T-helper 22 cell (primary cell): ENCODE results near the gene ARGLU1.
A peak's percentile ranks its signal among the peaks of the same experiment; 100 is the strongest.

Experiments
- DNase-seq: peaks from one replicate; pipeline ENCODE4 v3.0.0-alpha.2; 2020; ENCODE audit warnings: low read depth

ARGLU1 gene

GRCh38 chr13:106541826-106542225, 26.1 kb downstream of the ARGLU1 start:
- DNase-seq, result no peak

- no peak for DNase-seq
Measured at GRCh38 chr13:106540613-106541012, 27.3 kb downstream of the ARGLU1 start.

- no peak for DNase-seq
Measured at GRCh38 chr13:106537521-106537920, 30.4 kb downstream of the ARGLU1 start.

GRCh38 chr13:106536244-106537034, 31.5 kb downstream of the ARGLU1 start:
- DNase-seq, result peak; percentile 55

- peak; percentile 77 for DNase-seq
Measured at GRCh38 chr13:106535552-106536243, 32.2 kb downstream of the ARGLU1 start, which contains the start of gene EFNB2. Gene EFNB2, minus strand, starts transcription at chr13:106535662. Its CDS starts 698 bp downstream, at chr13:106534964.

GRCh38 chr13:106534639-106535551, 33.0 kb downstream of the ARGLU1 start:
- DNase-seq, result no peak

- DNase-seq, result no peak
Measured at GRCh38 chr13:106533943-106534638, 33.8 kb downstream of the ARGLU1 start.

GRCh38 chr13:106533101-106533942, 34.6 kb downstream of the ARGLU1 start:
- DNase-seq, result no peak

- no peak for DNase-seq
Measured at GRCh38 chr13:106532111-106532929, 35.6 kb downstream of the ARGLU1 start.

GRCh38 chr13:106530980-106531481, 36.9 kb downstream of the ARGLU1 start:
- DNase-seq, result no peak

GRCh38 chr13:106530171-106530851, 37.6 kb downstream of the ARGLU1 start:
- DNase-seq, result no peak

GRCh38 chr13:106529415-106530170, 38.3 kb downstream of the ARGLU1 start:
- no peak for DNase-seq

- DNase-seq, result no peak
Measured at GRCh38 chr13:106528718-106529414, 39.1 kb downstream of the ARGLU1 start.

GRCh38 chr13:106527826-106528225, 40.1 kb downstream of the ARGLU1 start:
- DNase-seq, result no peak

GRCh38 chr13:106527445-106527801, 40.5 kb downstream of the ARGLU1 start:
- DNase-seq, result no peak

GRCh38 chr13:106526738-106527444, 41.0 kb downstream of the ARGLU1 start:
- DNase-seq, result no peak

GRCh38 chr13:106525865-106526264, 42.1 kb downstream of the ARGLU1 start:
- DNase-seq, result no peak
